ENCODE data around the gene EPOP.

Gene EPOP

DNA sequence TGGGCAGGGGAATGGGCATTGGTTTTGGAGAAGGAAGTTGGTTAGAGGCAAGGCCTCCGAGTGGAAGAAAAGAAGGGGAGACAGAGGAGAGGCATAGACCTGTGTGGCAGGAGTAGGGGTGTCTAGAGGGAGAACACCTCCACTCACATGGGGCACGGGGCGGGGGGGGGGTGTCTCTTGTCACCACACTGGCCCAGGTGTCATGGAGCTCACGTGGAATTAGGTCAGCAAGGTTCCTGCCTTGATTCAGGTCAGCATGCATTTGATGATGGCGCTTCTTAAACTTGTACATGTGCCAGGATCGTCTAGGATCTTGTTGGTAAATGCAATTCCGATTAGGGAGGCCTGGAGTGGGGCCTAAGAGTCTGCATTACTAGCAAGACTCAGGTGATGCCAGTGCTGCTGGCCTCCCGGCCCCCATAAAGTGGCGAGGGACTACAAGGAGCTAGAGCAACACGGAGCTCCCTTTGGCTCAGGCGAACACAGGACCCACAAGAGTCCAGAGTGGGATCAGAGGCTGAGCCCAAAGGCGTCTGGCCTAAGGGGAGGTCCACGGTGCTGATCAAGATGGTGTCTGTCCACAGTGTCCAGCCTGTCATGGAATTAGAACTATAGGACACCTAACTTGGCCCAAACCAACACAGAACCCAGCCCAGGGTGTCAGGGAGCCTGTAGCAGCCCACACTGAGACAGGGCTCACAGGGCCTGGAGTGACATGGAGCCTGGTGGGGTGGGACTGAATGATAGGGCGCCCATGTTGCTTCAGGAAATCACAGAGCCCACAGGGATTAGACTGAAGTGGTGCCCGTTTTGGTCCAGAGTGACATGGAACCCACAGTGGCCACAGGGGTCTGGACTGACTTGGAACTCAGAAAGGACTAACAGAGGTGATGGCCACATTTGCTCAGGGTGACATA, 16.7 kb downstream of the EPOP start:
- H3K9ac ChIP-seq, result no peak overlapping the region
- H2AFZ ChIP-seq, result no peak overlapping the region
- H3K36me3 ChIP-seq (ENCODE audit: control insufficient read depth, insufficient read depth, low read length), result no peaks in the 10 kb centered on the region
- no peaks in the 10 kb centered on the region for H3K27me3 ChIP-seq (ENCODE audit: control insufficient read depth, insufficient read depth, low read length)
- no peak overlapping the region for H3K27ac ChIP-seq
- H3K79me2 ChIP-seq, result no peaks in the 10 kb centered on the region
- no peaks in the 10 kb centered on the region for H3K4me1 ChIP-seq
- H3K9me3 ChIP-seq (ENCODE audit: control insufficient read depth, low read length), result no peaks in the 10 kb centered on the region
- no peak overlapping the region for H3K4me2 ChIP-seq (ENCODE audit: low read length)
- TF ChIP-seq, protein P1, sequence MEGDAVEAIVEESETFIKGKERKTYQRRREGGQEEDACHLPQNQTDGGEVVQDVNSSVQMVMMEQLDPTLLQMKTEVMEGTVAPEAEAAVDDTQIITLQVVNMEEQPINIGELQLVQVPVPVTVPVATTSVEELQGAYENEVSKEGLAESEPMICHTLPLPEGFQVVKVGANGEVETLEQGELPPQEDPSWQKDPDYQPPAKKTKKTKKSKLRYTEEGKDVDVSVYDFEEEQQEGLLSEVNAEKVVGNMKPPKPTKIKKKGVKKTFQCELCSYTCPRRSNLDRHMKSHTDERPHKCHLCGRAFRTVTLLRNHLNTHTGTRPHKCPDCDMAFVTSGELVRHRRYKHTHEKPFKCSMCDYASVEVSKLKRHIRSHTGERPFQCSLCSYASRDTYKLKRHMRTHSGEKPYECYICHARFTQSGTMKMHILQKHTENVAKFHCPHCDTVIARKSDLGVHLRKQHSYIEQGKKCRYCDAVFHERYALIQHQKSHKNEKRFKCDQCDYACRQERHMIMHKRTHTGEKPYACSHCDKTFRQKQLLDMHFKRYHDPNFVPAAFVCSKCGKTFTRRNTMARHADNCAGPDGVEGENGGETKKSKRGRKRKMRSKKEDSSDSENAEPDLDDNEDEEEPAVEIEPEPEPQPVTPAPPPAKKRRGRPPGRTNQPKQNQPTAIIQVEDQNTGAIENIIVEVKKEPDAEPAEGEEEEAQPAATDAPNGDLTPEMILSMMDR (IDR thresholded peaks at IDR 0.05), result no peak
- H3K4me3 ChIP-seq (ENCODE audit: low read depth, low read length), result no peak overlapping the region

DNA sequence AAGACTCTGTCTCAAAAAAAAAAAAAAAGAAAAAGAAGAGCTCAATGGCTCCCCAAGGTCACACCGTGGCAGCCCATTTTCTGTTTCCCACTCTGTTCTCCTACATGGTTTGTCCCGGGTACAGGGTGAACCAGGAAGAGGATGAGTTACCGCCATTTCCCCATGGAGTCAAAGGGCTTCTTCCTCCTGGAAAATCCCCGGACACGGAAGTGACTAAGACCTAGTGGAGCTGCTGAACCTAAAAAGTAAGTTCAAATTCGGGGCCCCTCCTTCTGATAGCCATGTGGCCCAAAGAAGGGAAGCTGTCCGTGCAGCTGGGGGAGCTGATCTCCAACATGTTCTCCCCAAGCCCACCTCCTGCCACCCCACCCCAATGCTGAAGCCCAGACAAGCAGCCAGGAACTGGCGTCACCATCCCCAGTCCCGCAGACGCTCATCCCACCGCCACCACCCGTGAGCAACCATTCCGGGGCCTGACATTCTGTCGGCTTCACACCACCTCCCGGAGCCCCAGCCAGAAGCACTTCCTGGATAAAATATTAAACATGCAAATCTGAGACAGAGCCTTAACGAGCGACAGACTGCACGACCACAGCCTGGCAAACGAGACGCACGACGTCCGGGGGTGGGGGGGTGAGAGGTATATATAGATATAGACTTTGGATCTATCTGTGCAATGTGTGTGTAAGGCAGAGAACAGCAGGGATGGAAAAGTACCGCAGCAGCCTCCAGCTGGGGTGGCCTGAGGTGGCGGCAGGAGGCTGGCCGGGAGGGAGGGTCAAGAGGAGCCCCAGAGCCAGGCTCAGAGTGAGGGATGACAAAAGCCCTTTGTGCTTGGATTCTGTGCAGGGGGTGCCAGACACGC, 17.6 kb downstream of the EPOP start:
- no peak overlapping the region for H3K4me2 ChIP-seq (ENCODE audit: low read length)
- no peaks in the 10 kb centered on the region for H3K9me3 ChIP-seq (ENCODE audit: control insufficient read depth, low read length)
- H3K9ac ChIP-seq, result no peak overlapping the region
- no peak overlapping the region for H3K4me3 ChIP-seq (ENCODE audit: low read depth, low read length)
- no peaks in the 10 kb centered on the region for H3K36me3 ChIP-seq (ENCODE audit: control insufficient read depth, insufficient read depth, low read length)
- TF ChIP-seq, protein P1 (IDR thresholded peaks at IDR 0.05), result no peak
- H3K27me3 ChIP-seq (ENCODE audit: control insufficient read depth, insufficient read depth, low read length), result no peaks in the 10 kb centered on the region
- H3K4me1 ChIP-seq, result no peaks in the 10 kb centered on the region
- H2AFZ ChIP-seq, result no peak overlapping the region
- no peaks in the 10 kb centered on the region for H3K79me2 ChIP-seq
- no peak overlapping the region for H3K27ac ChIP-seq

DNA sequence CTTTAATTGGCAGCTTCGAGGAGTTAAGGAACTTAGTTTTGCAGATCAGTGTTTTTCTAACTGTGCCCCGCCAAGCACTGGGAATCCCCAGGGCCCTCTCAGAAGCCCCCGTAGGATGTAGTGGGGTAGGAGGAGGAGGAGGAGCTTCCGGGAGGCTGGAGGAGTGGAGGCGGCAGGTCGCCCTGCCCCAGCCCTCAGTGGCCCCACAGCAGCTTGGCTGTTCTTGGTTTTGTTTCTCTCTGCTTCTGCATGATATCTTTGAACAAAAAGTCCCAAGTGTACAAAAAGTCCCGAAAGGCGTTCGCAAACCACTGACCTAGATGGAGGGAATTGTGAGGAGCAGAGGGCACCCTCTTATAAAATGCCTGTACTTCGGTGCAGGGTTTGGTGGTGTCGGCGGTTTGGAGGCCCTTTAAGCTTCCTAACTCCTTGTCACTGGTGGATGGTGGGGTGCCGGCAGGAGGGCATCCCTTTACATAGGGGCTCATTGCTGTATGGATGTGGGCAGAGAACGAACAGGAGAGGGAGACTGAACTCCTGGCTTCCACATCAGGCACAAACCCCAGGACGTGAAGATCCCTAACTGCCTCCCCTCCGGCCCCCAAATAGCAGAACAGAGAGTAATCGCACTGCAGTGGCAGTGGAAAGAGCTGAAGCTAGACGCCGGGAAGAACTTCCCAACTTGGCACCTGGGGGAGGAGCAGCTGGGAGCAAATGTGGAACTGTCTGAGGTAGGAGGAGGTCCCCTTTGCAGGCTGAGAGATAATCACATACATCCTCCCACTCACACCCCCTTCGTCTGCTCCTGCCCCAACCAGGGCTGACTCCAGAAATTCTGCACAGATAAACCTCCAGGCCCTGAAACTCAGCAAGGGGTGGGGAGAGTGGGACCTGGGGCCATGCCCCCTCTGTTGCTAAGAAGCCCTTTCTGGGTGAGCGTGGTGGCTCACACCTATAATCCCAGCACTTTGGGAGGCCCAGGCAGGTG, 20.1 kb downstream of the EPOP start:
- Histone ChIP-seq H3K9ac (no peak overlapping the region), H3K9me3 (ENCODE audit: control insufficient read depth, low read length) (no peaks in the 10 kb centered on the region), H3K4me2 (ENCODE audit: low read length) (no peak overlapping the region), H3K27ac (no peak overlapping the region), H3K4me3 (ENCODE audit: low read depth, low read length) (no peak overlapping the region), H2AFZ (no peak overlapping the region), H3K36me3 (ENCODE audit: control insufficient read depth, insufficient read depth, low read length) (no peaks in the 10 kb centered on the region), H3K79me2 (no peaks in the 10 kb centered on the region), H3K27me3 (ENCODE audit: control insufficient read depth, insufficient read depth, low read length) (no peaks in the 10 kb centered on the region), H3K4me1 (no peaks in the 10 kb centered on the region)
- TF ChIP-seq, protein P1 (IDR thresholded peaks at IDR 0.05), result no peak

DNA sequence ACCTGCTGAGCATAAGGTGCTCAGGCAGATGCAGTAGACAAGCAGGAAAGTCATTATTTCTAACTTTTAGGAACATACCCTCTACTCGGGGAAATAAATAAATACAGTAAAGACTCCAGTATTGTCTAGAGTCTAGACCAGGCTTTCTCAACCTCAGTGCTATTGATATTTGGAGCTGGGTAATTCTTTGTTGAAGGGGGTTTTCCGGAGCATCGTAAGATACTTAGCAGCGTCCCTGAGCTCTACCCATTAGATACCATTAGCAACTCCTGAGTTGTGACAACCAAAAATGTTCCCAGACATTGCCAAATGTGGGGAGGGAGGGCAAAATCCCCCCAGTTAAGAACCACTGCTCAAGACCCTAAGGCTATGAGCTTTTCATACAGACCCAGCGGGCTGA, 21.1 kb downstream of the EPOP start:
- TF ChIP-seq, protein P1 (IDR thresholded peaks at IDR 0.05), result no peak
- Histone ChIP-seq H3K9me3 (ENCODE audit: control insufficient read depth, low read length) (no peaks in the 10 kb centered on the region), H2AFZ (no peak overlapping the region), H3K79me2 (no peaks in the 10 kb centered on the region), H3K9ac (no peak overlapping the region), H3K27me3 (ENCODE audit: control insufficient read depth, insufficient read depth, low read length) (no peaks in the 10 kb centered on the region), H3K27ac (no peak overlapping the region), H3K4me3 (ENCODE audit: low read depth, low read length) (no peak overlapping the region), H3K36me3 (ENCODE audit: control insufficient read depth, insufficient read depth, low read length) (no peaks in the 10 kb centered on the region), H3K4me2 (ENCODE audit: low read length) (no peak overlapping the region), H3K4me1 (no peaks in the 10 kb centered on the region)

Data from parathyroid adenoma (tissue), 2 donors.